SK-N-SH treated with all-trans-retinoic acid at 6 μM for 48 hours (cell line): Measurements from ENCODE around the gene CHRNE.

Source experiments
- ARNTL ChIP-seq: fragments of 450-650 bp; formaldehyde crosslinking; IDR thresholded peaks from 2 replicates; pipeline ENCODE4 v1.5.0; 2020; ENCODE audit warnings: low read depth, mild to moderate bottlenecking, moderate library complexity, borderline replicate concordance
- BACH2 ChIP-seq: fragments of 250-450 bp; sonication (Bioruptor Pico); IDR thresholded peaks from 2 replicates; pipeline ENCODE4 v1.9.0; 2021; ENCODE audit warnings: mild to moderate bottlenecking, borderline replicate concordance
- CSDC2 ChIP-seq: fragments of 250-450 bp; sonication (Bioruptor Pico); IDR thresholded peaks from 2 replicates; pipeline ENCODE4 v1.5.0; 2020; ENCODE audit warnings: mild to moderate bottlenecking, moderate library complexity
- GLIS3 ChIP-seq: fragments of 250-450 bp; sonication (Bioruptor Pico); IDR thresholded peaks from 2 replicates; pipeline ENCODE4 v1.5.0; 2020; ENCODE audit warnings: mild to moderate bottlenecking, moderate library complexity
- PPARA ChIP-seq: fragments of 250-450 bp; sonication (Bioruptor Pico); IDR thresholded peaks from 2 replicates; pipeline ENCODE4 v1.5.0; 2020; ENCODE audit warnings: mild to moderate bottlenecking, borderline replicate concordance
- RARB ChIP-seq: fragments of 250-450 bp; sonication (Bioruptor Pico); IDR thresholded peaks from 2 replicates; pipeline ENCODE4 v1.8.0; 2021; ENCODE audit warnings: mild to moderate bottlenecking, moderate library complexity
- ZC3H10 ChIP-seq: fragments of 250-450 bp; sonication (Bioruptor Pico); IDR thresholded peaks from 2 replicates; pipeline ENCODE4 v1.5.1; 2021; ENCODE audit warnings: mild to moderate bottlenecking, moderate library complexity
- ZFP3 ChIP-seq: fragments of 250-450 bp; sonication (Bioruptor Pico); IDR thresholded peaks from 2 replicates; pipeline ENCODE4 v1.5.0; 2020; ENCODE audit warnings: mild to moderate bottlenecking, moderate library complexity
- ZFP30 ChIP-seq: fragments of 450-650 bp; formaldehyde crosslinking; IDR thresholded peaks from 2 replicates; pipeline ENCODE4 v1.5.0; 2022; ENCODE audit warnings: mild to moderate bottlenecking, moderate library complexity
- ZNF70 ChIP-seq: fragments of 450-650 bp; formaldehyde crosslinking; IDR thresholded peaks from 2 replicates; pipeline ENCODE4 v1.5.0; 2020; ENCODE audit warnings: mild to moderate bottlenecking, moderate library complexity
- TF ChIP-seq, protein P1 (sequence below): fragments of 250-450 bp; sonication (Bioruptor Pico); IDR thresholded peaks from 2 replicates; pipeline ENCODE4 v1.5.1; 2021; ENCODE audit warnings: mild to moderate bottlenecking, moderate library complexity
- TF ChIP-seq, protein P2 (sequence below): fragments of 250-450 bp; sonication (Bioruptor Pico); IDR thresholded peaks from 2 replicates; pipeline ENCODE4 v1.8.0; 2020; ENCODE audit warnings: mild to moderate bottlenecking, moderate library complexity, borderline replicate concordance
- TF ChIP-seq, protein P3 (sequence below): fragments of 250-450 bp; sonication (Bioruptor Pico); IDR thresholded peaks from 2 replicates; pipeline ENCODE4 v1.8.0; 2021; ENCODE audit warnings: low read depth, mild to moderate bottlenecking, moderate library complexity, borderline replicate concordance
- TF ChIP-seq, protein P4 (sequence below): fragments of 250-450 bp; sonication (Bioruptor Pico); IDR thresholded peaks from 2 replicates; pipeline ENCODE4 v1.5.1; 2020; ENCODE audit warnings: low read depth, mild to moderate bottlenecking, moderate library complexity

DNA sequence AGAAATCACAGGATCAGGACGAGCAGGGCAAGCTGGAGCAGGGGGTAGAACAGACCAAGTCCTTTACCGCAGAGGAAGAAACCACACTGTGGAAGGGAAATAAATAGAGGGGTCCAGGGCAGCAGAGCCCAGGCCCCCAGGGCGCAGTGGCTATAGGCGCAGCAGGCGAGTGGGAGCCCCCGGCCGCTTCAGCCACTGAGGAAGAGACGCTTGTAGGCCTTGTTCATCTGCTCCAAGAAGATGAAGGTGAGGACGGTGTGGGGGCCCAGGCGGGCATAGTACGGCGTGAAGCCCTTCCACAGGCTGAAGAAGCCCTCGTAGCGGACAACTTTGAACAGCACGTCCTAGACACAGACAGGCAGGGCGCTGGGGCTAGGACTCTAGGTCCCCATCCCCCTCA is 34.7 kb upstream of the CHRNE start:
- TF ChIP-seq ZFP30 (no peak), ARNTL (CRISPR knock-in tag) (no peak), GLIS3 (no peak), PPARA (no peak), ZFP3 (CRISPR knock-in tag) (no peak), ZC3H10 (CRISPR knock-in tag) (no peak), BACH2 (no peak), RARB (CRISPR knock-in tag) (no peak), CSDC2 (no peak), ZNF70 (no peak)
- TF ChIP-seq, protein P1, sequence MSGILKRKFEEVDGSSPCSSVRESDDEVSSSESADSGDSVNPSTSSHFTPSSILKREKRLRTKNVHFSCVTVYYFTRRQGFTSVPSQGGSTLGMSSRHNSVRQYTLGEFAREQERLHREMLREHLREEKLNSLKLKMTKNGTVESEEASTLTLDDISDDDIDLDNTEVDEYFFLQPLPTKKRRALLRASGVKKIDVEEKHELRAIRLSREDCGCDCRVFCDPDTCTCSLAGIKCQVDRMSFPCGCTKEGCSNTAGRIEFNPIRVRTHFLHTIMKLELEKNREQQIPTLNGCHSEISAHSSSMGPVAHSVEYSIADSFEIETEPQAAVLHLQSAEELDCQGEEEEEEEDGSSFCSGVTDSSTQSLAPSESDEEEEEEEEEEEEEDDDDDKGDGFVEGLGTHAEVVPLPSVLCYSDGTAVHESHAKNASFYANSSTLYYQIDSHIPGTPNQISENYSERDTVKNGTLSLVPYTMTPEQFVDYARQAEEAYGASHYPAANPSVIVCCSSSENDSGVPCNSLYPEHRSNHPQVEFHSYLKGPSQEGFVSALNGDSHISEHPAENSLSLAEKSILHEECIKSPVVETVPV: no peak
- TF ChIP-seq, protein P2, sequence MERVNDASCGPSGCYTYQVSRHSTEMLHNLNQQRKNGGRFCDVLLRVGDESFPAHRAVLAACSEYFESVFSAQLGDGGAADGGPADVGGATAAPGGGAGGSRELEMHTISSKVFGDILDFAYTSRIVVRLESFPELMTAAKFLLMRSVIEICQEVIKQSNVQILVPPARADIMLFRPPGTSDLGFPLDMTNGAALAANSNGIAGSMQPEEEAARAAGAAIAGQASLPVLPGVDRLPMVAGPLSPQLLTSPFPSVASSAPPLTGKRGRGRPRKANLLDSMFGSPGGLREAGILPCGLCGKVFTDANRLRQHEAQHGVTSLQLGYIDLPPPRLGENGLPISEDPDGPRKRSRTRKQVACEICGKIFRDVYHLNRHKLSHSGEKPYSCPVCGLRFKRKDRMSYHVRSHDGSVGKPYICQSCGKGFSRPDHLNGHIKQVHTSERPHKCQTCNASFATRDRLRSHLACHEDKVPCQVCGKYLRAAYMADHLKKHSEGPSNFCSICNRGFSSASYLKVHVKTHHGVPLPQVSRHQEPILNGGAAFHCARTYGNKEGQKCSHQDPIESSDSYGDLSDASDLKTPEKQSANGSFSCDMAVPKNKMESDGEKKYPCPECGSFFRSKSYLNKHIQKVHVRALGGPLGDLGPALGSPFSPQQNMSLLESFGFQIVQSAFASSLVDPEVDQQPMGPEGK: no peak
- TF ChIP-seq, protein P3, sequence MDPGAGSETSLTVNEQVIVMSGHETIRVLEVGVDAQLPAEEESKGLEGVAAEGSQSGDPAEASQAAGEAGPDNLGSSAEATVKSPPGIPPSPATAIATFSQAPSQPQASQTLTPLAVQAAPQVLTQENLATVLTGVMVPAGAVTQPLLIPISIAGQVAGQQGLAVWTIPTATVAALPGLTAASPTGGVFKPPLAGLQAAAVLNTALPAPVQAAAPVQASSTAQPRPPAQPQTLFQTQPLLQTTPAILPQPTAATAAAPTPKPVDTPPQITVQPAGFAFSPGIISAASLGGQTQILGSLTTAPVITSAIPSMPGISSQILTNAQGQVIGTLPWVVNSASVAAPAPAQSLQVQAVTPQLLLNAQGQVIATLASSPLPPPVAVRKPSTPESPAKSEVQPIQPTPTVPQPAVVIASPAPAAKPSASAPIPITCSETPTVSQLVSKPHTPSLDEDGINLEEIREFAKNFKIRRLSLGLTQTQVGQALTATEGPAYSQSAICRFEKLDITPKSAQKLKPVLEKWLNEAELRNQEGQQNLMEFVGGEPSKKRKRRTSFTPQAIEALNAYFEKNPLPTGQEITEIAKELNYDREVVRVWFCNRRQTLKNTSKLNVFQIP (CRISPR knock-in tag): no peak
- TF ChIP-seq, protein P4, sequence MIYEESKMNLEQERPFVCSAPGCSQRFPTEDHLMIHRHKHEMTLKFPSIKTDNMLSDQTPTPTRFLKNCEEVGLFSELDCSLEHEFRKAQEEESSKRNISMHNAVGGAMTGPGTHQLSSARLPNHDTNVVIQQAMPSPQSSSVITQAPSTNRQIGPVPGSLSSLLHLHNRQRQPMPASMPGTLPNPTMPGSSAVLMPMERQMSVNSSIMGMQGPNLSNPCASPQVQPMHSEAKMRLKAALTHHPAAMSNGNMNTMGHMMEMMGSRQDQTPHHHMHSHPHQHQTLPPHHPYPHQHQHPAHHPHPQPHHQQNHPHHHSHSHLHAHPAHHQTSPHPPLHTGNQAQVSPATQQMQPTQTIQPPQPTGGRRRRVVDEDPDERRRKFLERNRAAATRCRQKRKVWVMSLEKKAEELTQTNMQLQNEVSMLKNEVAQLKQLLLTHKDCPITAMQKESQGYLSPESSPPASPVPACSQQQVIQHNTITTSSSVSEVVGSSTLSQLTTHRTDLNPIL: no peak
